ENCODE measurements around the gene DNAH1.

The DNAH1 gene

DNA sequence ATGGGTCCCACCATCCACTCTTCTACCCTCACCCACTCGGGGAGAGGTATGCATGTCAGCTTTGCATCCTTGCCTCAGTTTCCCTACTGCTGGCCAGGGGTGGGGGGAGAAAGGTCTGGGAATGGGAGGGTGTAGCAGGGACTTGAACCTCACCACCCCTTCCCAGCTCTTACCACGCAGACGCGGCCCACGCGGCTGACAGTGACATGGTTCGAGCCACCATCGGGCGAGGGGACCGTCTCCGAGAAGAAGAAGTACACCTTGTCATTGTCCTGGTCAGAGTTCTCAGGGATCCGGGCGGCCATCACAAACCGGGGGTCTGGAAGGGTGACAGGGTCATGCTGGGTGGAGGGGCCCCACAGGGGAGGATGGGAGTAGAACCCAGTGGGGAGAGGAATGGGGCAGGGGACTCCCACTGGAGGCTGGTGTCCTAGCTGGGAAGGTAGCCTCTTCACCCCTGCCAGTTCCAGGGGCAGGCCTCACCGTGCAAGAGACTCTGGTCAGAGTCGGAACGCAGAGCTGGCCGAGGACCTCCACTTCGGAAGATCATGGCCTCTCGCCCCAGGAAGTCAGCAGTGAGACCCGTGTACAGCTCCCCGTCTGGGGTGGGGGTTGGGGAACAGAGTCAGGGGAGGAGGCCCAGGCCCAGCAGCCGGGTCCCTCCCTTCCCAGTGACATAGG lies 125.1 kb downstream of the DNAH1 start:
- DNase-seq = no peak
- Histone ChIP-seq H3K79me2 (ENCODE audit: low read length) (no peaks in the 10 kb centered on the region), H3K9me3 (replicated peaks; ENCODE audit: insufficient read depth, low read length) (no peaks in the 10 kb centered on the region), H3K4me2 (ENCODE audit: low read depth, low read length) (no peak overlapping the region), H3K27me3 (replicated peaks; ENCODE audit: insufficient read depth, low read length) (no peaks in the 10 kb centered on the region), H3K4me1 (ENCODE audit: low read length) (peaks cover 5% of the 10 kb centered on the region), H2AFZ (ENCODE audit: low read length) (no peak overlapping the region), H3K9me2 (replicated peaks; ENCODE audit: insufficient read depth, low read length) (no peaks in the 10 kb centered on the region), H3K4me3 (ENCODE audit: low read length) (no peak overlapping the region), H3F3A (ENCODE audit: insufficient read depth, low read length) (no peaks in the 10 kb centered on the region), H4K20me1 (ENCODE audit: insufficient read depth, low read length) (no peaks in the 10 kb centered on the region), H3K27ac (ENCODE audit: low read length) (no peak overlapping the region), H3K36me3 (replicated peaks; ENCODE audit: insufficient read depth, low read length) (no peaks in the 10 kb centered on the region), H3K9ac (ENCODE audit: low read length) (no peak overlapping the region)
- TF ChIP-seq CTCF (IDR thresholded peaks at IDR 0.05; ENCODE audit: low read length) = no peak
- TF ChIP-seq EZH2 (optimal IDR thresholded peaks at IDR 0.05; ENCODE audit: low read depth, low read length) = no peak
- TF ChIP-seq EZH2phosphoT487 (IDR thresholded peaks at IDR 0.05; ENCODE audit: low read length) = no peak

- Histone ChIP-seq H3K4me2 (ENCODE audit: low read depth, low read length) (no peak overlapping the region), H3K27me3 (replicated peaks; ENCODE audit: insufficient read depth, low read length) (no peaks in the 10 kb centered on the region), H4K20me1 (ENCODE audit: insufficient read depth, low read length) (no peaks in the 10 kb centered on the region), H3K4me3 (ENCODE audit: low read length) (no peak overlapping the region), H3K9ac (ENCODE audit: low read length) (no peak overlapping the region), H3K9me2 (replicated peaks; ENCODE audit: insufficient read depth, low read length) (no peaks in the 10 kb centered on the region), H3K79me2 (ENCODE audit: low read length) (no peaks in the 10 kb centered on the region), H3K9me3 (replicated peaks; ENCODE audit: insufficient read depth, low read length) (no peaks in the 10 kb centered on the region), H3F3A (ENCODE audit: insufficient read depth, low read length) (no peaks in the 10 kb centered on the region), H2AFZ (ENCODE audit: low read length) (no peak overlapping the region), H3K4me1 (ENCODE audit: low read length) (peaks cover 5% of the 10 kb centered on the region), H3K27ac (ENCODE audit: low read length) (no peak overlapping the region), H3K36me3 (replicated peaks; ENCODE audit: insufficient read depth, low read length) (no peaks in the 10 kb centered on the region)
- TF ChIP-seq EZH2phosphoT487 (IDR thresholded peaks at IDR 0.05; ENCODE audit: low read length) (no peak), EZH2 (optimal IDR thresholded peaks at IDR 0.05; ENCODE audit: low read depth, low read length) (no peak), CTCF (IDR thresholded peaks at IDR 0.05; ENCODE audit: low read length) (no peak)
- DNase-seq = no peak
Observed at GRCh38 chr3:52441772-52442332, 125.7 kb downstream of the DNAH1 start.

DNA sequence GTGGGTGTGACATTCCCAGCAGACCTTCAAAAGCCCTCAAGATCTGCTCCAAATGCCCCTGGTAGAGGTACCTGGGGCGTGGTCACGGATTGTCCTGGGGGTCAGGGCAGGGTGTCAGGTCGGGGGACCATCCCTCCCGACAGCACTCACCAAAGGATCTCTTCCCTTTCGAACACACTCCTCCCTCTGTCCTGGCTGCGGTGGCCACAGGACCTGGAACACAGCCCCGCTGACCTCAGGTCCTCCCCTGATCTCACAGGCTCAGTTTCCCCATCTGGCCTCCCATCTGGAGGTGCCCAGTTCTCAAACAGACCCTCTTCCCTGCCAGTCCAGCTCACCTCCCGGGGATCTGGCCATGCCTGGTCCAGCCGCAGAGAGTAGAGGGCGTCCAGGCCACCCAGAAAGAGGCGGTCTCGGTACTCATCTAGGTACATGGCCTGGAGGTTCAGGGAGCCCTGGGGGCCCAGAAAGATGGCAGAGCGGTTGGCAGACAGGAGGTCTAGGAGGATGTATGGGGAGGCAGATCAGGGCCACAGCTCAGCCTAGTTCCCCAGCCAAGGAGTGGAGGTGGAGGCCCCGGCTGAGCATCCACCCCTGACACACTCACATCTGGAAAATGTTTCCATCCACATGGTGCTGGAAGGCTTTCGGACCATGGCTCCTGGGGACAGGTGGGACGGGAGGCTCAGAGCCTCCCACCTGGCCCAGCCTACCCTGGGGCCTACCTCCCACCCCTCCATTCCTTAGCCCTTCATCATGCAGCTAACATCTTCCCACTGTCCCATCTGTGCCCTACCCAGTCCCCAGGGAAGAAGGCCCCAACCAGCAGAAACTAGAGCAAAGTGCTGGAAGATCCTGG lies 126.5 kb downstream of the DNAH1 start:
- Histone ChIP-seq H3K4me1 (ENCODE audit: low read length) (peaks cover 5% of the 10 kb centered on the region), H3K4me2 (ENCODE audit: low read depth, low read length) (no peak overlapping the region)

More for the DNA sequence above, 126.5 kb downstream of the DNAH1 start:
- H3K9ac ChIP-seq (ENCODE audit: low read length) = no peak overlapping the region
- no peak overlapping the region for H3K4me3 ChIP-seq (ENCODE audit: low read length)
- H3K27ac ChIP-seq (ENCODE audit: low read length) = no peak overlapping the region
- no peaks in the 10 kb centered on the region for H3K27me3 ChIP-seq (replicated peaks; ENCODE audit: insufficient read depth, low read length)
- no peaks in the 10 kb centered on the region for H4K20me1 ChIP-seq (ENCODE audit: insufficient read depth, low read length)
- H3K9me3 ChIP-seq (replicated peaks; ENCODE audit: insufficient read depth, low read length) = no peaks in the 10 kb centered on the region
- TF ChIP-seq CTCF (IDR thresholded peaks at IDR 0.05; ENCODE audit: low read length) = no peak
- TF ChIP-seq EZH2 (optimal IDR thresholded peaks at IDR 0.05; ENCODE audit: low read depth, low read length) = no peak
- TF ChIP-seq EZH2phosphoT487 (IDR thresholded peaks at IDR 0.05; ENCODE audit: low read length) = no peak
- DNase-seq = no peak
- H3K79me2 ChIP-seq (ENCODE audit: low read length) = no peaks in the 10 kb centered on the region
- H3F3A ChIP-seq (ENCODE audit: insufficient read depth, low read length) = no peaks in the 10 kb centered on the region
- H2AFZ ChIP-seq (ENCODE audit: low read length) = no peak overlapping the region
- no peaks in the 10 kb centered on the region for H3K9me2 ChIP-seq (replicated peaks; ENCODE audit: insufficient read depth, low read length)
- H3K36me3 ChIP-seq (replicated peaks; ENCODE audit: insufficient read depth, low read length) = no peaks in the 10 kb centered on the region
